Bladder microvascular endothelial cell (primary cell): Measurements from ENCODE around the gene NF2. TPM values are rescaled to one million over a fixed set of nuclear protein-coding genes. Genes with fewer than 3 reads are reported as not detected.

ENCODE experiments used
- total RNA-seq: library from RNA; depleted of rRNA; stranded (reverse); fragments of >200 nt; gene quantifications from 2 replicates; pipeline ENCODE4 v1.2.3, GENCODE V29; 2014

NF2 gene
- total RNA-seq = 30.3 and 203 TPM in 2 replicates

GRCh38 chr22:29603358-29604075 is at the start of gene NF2:
Gene NF2 (plus strand): TSS chr22:29603633. CDS start chr22:29603999, 366 bp downstream.

GRCh38 chr22:29719899-29720645 is 116.6 kb downstream of the NF2 start, which contains the start of gene CABP7:
Gene CABP7 (plus strand): TSS chr22:29720003. CDS start chr22:29720425, 422 bp downstream.

Other genes with a start within 250 kb of the NF2 start
- 103 and 182 TPM in 2 replicates for gene AP1B1, start 215.1 kb upstream of the NF2 start, total RNA-seq
- gene RFPL1, start 165.1 kb upstream of the NF2 start, total RNA-seq = not detected in 2 replicates
- 0.25 and 0.65 TPM in 2 replicates for gene NEFH, start 123.4 kb upstream of the NF2 start, total RNA-seq
- gene THOC5, start 49.9 kb upstream of the NF2 start, total RNA-seq = 37.7 and 56.8 TPM in 2 replicates
- gene NIPSNAP1, start 22.5 kb upstream of the NF2 start, total RNA-seq = 20.1 and 26.9 TPM in 2 replicates
- gene CABP7, start 116.4 kb downstream of the NF2 start, total RNA-seq = 0.06 TPM in 1 of 2 replicates, not detected in the other
- gene ZMAT5, start 163.4 kb downstream of the NF2 start, total RNA-seq = 13.3 and 13.6 TPM in 2 replicates
- 61.8 and 71.1 TPM in 2 replicates for gene UQCR10, start 163.7 kb downstream of the NF2 start, total RNA-seq
- 18.1 and 51.7 TPM in 2 replicates for gene ASCC2, start 234.6 kb downstream of the NF2 start, total RNA-seq